Liver (tissue), 9 donors: ENCODE data around the gene PHF23. TPM values are rescaled to one million over a fixed set of nuclear protein-coding genes. Genes with fewer than 3 reads are reported as not detected.

ENCODE experiments used
- DNase-seq: peaks from one replicate; pipeline ENCODE4 v3.0.0-alpha.2; 2017; ENCODE audit warnings: low spot score
- H3K27ac ChIP-seq, 2 donors: one replicate each; pipeline ENCODE4 v1.7.0; 2013; ENCODE audit warnings: inconsistent platforms in 2 of 2, low read length in 2 of 2, control low read depth in 1 of 2, low read depth in 1 of 2, mild to moderate bottlenecking in 1 of 2
- H3K27me3 ChIP-seq, 4 donors: one replicate each; pipeline versions ENCODE4 v1.6.1 to v1.7.0; 2013; ENCODE audit warnings: low read length in 3 of 4, inconsistent platforms in 1 of 4, mild to moderate bottlenecking in 1 of 4, moderate library complexity in 1 of 4; ENCODE audit not compliant: control insufficient read depth in 4 of 4, insufficient read depth in 4 of 4
- H3K36me3 ChIP-seq, 4 donors: one replicate each; pipeline versions ENCODE4 v1.6.1 to v1.7.0; 2013; ENCODE audit warnings: low read length in 3 of 4, mild to moderate bottlenecking in 3 of 4, low read depth in 1 of 4, moderate library complexity in 1 of 4; ENCODE audit not compliant: control insufficient read depth in 4 of 4, insufficient read depth in 3 of 4
- H3K4me1 ChIP-seq, 4 donors: one replicate each; pipeline versions ENCODE4 v1.6.1 to v1.7.0; 2013; ENCODE audit warnings: low read length in 3 of 4, mild to moderate bottlenecking in 3 of 4, moderate library complexity in 1 of 4; ENCODE audit not compliant: control insufficient read depth in 4 of 4, insufficient read depth in 4 of 4
- H3K4me3 ChIP-seq, 3 donors: one replicate each; pipeline versions ENCODE4 v1.6.1 to v1.7.0; 2013; ENCODE audit warnings: low read length in 3 of 3, control low read depth in 1 of 3, low read depth in 1 of 3, mild to moderate bottlenecking in 1 of 3
- H3K9ac ChIP-seq, 2 donors: one replicate each; pipeline ENCODE4 v1.7.0; 2013; ENCODE audit warnings: low read length in 2 of 2, mild to moderate bottlenecking in 2 of 2, moderate library complexity in 2 of 2, control low read depth in 1 of 2, low read depth in 1 of 2
- H3K9me3 ChIP-seq, 4 donors: one replicate each; pipeline versions ENCODE4 v1.6.1 to v1.7.0; 2013; ENCODE audit warnings: low read length in 3 of 4; ENCODE audit not compliant: control insufficient read depth in 4 of 4
- EGR1 ChIP-seq, 2 donors: IDR thresholded peaks; 2 replicates each; pipeline ENCODE4 v1.6.1; 2016 to 2018; ENCODE audit warnings: antibody characterized with exemption in 2 of 2, low read depth in 2 of 2
- FOXA1 ChIP-seq: IDR thresholded peaks from 2 replicates; pipeline ENCODE4 v1.6.1; 2016; ENCODE audit warnings: antibody characterized with exemption
- FOXA2 ChIP-seq: IDR thresholded peaks from 2 replicates; pipeline ENCODE4 v1.6.1; 2016; ENCODE audit warnings: antibody characterized with exemption
- GABPA ChIP-seq, 2 donors: IDR thresholded peaks in 1 of 2; conservative IDR thresholded peaks in 1 of 2; 2 replicates each; pipeline ENCODE4 v1.6.1; 2016; ENCODE audit warnings: antibody characterized with exemption in 2 of 2, mild to moderate bottlenecking in 1 of 2, moderate library complexity in 1 of 2
- HNF4A ChIP-seq, 2 donors: conservative IDR thresholded peaks; 2 replicates each; pipeline ENCODE4 v1.6.1; 2016; ENCODE audit warnings: antibody characterized with exemption in 2 of 2, mild to moderate bottlenecking in 2 of 2
- HNF4G ChIP-seq: IDR thresholded peaks from 2 replicates; pipeline ENCODE4 v1.6.1; 2016; ENCODE audit warnings: antibody characterized with exemption
- JUND ChIP-seq, 2 donors: IDR thresholded peaks; 2 replicates each; pipeline ENCODE4 v1.6.1; 2016; ENCODE audit warnings: antibody characterized with exemption in 2 of 2
- NR2F2 ChIP-seq: IDR thresholded peaks from 2 replicates; pipeline ENCODE4 v1.6.1; 2016; ENCODE audit warnings: antibody characterized with exemption
- RAD21 ChIP-seq, 2 donors: IDR thresholded peaks; 2 replicates each; pipeline ENCODE4 v1.6.1; 2016; ENCODE audit warnings: antibody characterized with exemption in 2 of 2, mild to moderate bottlenecking in 2 of 2
- RXRA ChIP-seq, 2 donors: IDR thresholded peaks; 2 replicates each; pipeline ENCODE4 v1.6.1; 2017 to 2018; ENCODE audit warnings: antibody characterized with exemption in 2 of 2, mild to moderate bottlenecking in 1 of 2
- SP1 ChIP-seq: IDR thresholded peaks from 2 replicates; pipeline ENCODE4 v1.6.1; 2018; ENCODE audit warnings: antibody characterized with exemption, mild to moderate bottlenecking
- TAF1 ChIP-seq: conservative IDR thresholded peaks from 2 replicates; pipeline ENCODE4 v1.6.1; 2016; ENCODE audit warnings: antibody characterized with exemption, mild to moderate bottlenecking
- YY1 ChIP-seq: IDR thresholded peaks from 2 replicates; pipeline ENCODE4 v1.6.1; 2016; ENCODE audit warnings: antibody characterized with exemption, mild to moderate bottlenecking
- WGBS: extraction: QIAGEN DNeasy Blood & Tissue Kit; methylation state at CpG from one replicate; pipeline ENCODE4 v1.1.7; 2013; 5-methylcytosine and 5-hydroxymethylcytosine counted together
- polyA plus RNA-seq, 2 donors: library from polyadenylated mRNA; stranded (reverse) in 1 of 2; unstranded in 1 of 2; fragments of 200-250 nt in 1 of 2; fragments of >200 nt in 1 of 2; fragmentation: Nextera tagmentation in 1 of 2; extraction: Ambion mirVana in 1 of 2; gene quantifications; one replicate each; pipeline versions ENCODE4 v1.2.1 to v1.2.3, GENCODE V29; 2013 to 2015
- total RNA-seq, 2 donors: library from RNA; depleted of rRNA; stranded (reverse); fragments of >200 nt; gene quantifications; one replicate each; pipeline ENCODE4 v1.2.3, GENCODE V29; 2014
- TF ChIP-seq, protein P1 (sequence below): IDR thresholded peaks from 2 replicates; pipeline ENCODE4 v1.6.1; 2016; ENCODE audit warnings: antibody characterized with exemption
- TF ChIP-seq, protein P2 (sequence below): IDR thresholded peaks from 2 replicates; pipeline ENCODE4 v1.6.1; 2016; ENCODE audit warnings: antibody characterized with exemption, mild to moderate bottlenecking
- TF ChIP-seq, protein P3 (sequence below): IDR thresholded peaks from 2 replicates; pipeline ENCODE4 v1.6.1; 2016; ENCODE audit warnings: antibody characterized with exemption
- TF ChIP-seq, protein P4 (sequence below): fragments of 150-350 bp; IDR thresholded peaks from 2 replicates; pipeline ENCODE4 v1.5.1; 2017; ENCODE audit warnings: improper control_type of control experiment, low read depth, low read length; ENCODE audit not compliant: missing input control
- TF ChIP-seq, protein P5 (sequence below): IDR thresholded peaks from 2 replicates; pipeline ENCODE4 v1.6.1; 2016; ENCODE audit warnings: antibody characterized with exemption
- donor health status: healthy.
- donor health status: healthy.
- donor health status: healthy.
- donor health status: healthy.
- donor health status: healthy.

Gene PHF23
- total and polyA plus RNA-seq, 4 donors = 14.0 to 18.3 (median 15.2) TPM

DNA sequence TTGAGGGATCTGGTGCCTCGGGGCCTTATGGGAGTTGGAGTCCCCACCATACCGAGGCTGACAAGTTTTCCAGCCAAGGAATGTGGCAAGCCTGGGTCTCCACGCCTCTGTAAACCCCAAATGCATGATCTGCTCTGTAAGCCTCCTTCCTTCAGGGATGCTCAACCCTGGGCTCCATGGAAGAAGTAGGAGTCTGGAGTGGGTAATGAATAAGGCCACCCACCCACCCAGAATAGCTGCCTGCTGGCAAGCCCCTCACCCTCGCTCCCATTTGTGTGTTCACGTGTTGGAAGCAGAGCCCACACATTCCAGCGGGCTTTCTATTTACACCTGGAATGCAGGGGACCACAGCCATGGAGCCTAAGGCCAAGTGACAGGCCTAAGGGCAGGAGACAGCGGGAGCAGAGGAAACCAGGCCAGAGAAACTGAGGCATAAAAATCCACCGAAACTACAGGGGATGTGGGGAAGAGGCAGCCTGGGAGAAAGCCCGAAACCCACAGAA, 24.1 kb downstream of the PHF23 start:
- no peak for DNase-seq
- Histone ChIP-seq H3K4me1 (peaks cover 11 to 31% (median 21%) of the 10 kb centered on the region in 4 donors), H3K27me3 (no peaks in the 10 kb centered on the region), H3K27ac (peak overlapping the region; percentile 74 to 78), H3K4me3 (no peak overlapping the region), H3K36me3 (no peaks in the 10 kb centered on the region), H3K9ac (no peak overlapping the region), H3K9me3 (no peaks in the 10 kb centered on the region)
- TF ChIP-seq FOXA2 = no peak
- TF ChIP-seq RXRA (IDR thresholded peaks at IDR 0.05) = peak in 1 of 2 donors; percentile 8
- 36% methylated on average over 9 of the region's 9 CpGs for WGBS

DNA sequence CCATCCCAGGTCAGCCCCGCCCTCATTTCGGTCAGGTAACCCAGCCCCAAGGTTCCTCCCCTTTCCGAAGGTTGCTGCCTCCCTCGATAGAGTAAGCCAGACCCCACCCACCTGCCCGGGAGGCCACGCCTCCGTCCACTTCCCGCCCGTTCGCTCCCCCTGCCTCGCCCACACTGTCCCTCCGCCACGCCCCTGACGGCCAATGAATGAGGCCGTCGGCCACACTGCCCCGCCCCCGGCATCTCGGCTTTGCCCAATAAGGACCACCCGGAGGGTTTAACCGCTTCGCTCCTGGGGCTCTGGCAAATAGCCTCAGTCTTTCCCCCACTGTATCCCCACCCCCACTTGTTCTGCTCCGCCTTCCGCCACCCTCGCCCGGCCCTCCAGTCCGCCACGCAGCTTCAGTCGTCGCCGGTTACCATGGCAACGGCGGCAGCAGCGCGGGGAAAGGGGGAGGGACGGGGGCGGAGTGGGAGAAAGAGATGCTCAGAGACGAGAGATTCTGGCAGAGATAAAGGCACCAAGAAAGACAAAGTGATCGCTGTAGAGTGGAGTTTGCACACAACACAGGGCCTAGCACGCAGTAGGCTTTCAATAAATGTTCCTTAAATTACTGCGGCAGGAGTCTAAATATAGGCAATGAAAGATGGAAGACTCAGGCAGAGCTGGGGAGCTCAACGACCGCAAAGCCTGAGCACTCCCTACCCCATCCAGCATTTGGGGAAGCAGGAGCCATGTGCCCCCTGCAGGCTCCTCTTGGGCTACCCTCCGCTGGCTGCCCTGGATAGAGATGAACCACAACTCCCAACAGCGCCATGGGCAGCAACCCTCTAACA, 24.7 kb downstream of the PHF23 start:
- TF ChIP-seq HNF4G (no peak), JUND (IDR thresholded peaks at IDR 0.05) (no peak), RAD21 (IDR thresholded peaks at IDR 0.05) (peak; percentile 68 to 69), YY1 (no peak), FOXA2 (no peak), FOXA1 (no peak), NR2F2 (no peak), TAF1 (no peak), HNF4A (conservative IDR thresholded peaks at IDR 0.05) (no peak), EGR1 (IDR thresholded peaks at IDR 0.05; ENCODE audit: low read depth in 2 of 2) (peak; percentile 76), RXRA (IDR thresholded peaks at IDR 0.05) (peak in 1 of 2 donors; percentile 9), GABPA (IDR thresholded peaks at IDR 0.05 in 1 of 2, conservative IDR thresholded peaks at IDR 0.05 in 1 of 2) (no peak), SP1 (peak; percentile 82)
- TF ChIP-seq, protein P1, sequence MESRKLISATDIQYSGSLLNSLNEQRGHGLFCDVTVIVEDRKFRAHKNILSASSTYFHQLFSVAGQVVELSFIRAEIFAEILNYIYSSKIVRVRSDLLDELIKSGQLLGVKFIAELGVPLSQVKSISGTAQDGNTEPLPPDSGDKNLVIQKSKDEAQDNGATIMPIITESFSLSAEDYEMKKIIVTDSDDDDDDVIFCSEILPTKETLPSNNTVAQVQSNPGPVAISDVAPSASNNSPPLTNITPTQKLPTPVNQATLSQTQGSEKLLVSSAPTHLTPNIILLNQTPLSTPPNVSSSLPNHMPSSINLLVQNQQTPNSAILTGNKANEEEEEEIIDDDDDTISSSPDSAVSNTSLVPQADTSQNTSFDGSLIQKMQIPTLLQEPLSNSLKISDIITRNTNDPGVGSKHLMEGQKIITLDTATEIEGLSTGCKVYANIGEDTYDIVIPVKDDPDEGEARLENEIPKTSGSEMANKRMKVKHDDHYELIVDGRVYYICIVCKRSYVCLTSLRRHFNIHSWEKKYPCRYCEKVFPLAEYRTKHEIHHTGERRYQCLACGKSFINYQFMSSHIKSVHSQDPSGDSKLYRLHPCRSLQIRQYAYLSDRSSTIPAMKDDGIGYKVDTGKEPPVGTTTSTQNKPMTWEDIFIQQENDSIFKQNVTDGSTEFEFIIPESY = no peak
- TF ChIP-seq, protein P2, sequence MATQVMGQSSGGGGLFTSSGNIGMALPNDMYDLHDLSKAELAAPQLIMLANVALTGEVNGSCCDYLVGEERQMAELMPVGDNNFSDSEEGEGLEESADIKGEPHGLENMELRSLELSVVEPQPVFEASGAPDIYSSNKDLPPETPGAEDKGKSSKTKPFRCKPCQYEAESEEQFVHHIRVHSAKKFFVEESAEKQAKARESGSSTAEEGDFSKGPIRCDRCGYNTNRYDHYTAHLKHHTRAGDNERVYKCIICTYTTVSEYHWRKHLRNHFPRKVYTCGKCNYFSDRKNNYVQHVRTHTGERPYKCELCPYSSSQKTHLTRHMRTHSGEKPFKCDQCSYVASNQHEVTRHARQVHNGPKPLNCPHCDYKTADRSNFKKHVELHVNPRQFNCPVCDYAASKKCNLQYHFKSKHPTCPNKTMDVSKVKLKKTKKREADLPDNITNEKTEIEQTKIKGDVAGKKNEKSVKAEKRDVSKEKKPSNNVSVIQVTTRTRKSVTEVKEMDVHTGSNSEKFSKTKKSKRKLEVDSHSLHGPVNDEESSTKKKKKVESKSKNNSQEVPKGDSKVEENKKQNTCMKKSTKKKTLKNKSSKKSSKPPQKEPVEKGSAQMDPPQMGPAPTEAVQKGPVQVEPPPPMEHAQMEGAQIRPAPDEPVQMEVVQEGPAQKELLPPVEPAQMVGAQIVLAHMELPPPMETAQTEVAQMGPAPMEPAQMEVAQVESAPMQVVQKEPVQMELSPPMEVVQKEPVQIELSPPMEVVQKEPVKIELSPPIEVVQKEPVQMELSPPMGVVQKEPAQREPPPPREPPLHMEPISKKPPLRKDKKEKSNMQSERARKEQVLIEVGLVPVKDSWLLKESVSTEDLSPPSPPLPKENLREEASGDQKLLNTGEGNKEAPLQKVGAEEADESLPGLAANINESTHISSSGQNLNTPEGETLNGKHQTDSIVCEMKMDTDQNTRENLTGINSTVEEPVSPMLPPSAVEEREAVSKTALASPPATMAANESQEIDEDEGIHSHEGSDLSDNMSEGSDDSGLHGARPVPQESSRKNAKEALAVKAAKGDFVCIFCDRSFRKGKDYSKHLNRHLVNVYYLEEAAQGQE = no peak
- TF ChIP-seq, protein P3, sequence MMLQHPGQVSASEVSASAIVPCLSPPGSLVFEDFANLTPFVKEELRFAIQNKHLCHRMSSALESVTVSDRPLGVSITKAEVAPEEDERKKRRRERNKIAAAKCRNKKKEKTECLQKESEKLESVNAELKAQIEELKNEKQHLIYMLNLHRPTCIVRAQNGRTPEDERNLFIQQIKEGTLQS = no peak
- TF ChIP-seq, protein P4, sequence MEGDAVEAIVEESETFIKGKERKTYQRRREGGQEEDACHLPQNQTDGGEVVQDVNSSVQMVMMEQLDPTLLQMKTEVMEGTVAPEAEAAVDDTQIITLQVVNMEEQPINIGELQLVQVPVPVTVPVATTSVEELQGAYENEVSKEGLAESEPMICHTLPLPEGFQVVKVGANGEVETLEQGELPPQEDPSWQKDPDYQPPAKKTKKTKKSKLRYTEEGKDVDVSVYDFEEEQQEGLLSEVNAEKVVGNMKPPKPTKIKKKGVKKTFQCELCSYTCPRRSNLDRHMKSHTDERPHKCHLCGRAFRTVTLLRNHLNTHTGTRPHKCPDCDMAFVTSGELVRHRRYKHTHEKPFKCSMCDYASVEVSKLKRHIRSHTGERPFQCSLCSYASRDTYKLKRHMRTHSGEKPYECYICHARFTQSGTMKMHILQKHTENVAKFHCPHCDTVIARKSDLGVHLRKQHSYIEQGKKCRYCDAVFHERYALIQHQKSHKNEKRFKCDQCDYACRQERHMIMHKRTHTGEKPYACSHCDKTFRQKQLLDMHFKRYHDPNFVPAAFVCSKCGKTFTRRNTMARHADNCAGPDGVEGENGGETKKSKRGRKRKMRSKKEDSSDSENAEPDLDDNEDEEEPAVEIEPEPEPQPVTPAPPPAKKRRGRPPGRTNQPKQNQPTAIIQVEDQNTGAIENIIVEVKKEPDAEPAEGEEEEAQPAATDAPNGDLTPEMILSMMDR = peak; percentile 56
- TF ChIP-seq, protein P5, sequence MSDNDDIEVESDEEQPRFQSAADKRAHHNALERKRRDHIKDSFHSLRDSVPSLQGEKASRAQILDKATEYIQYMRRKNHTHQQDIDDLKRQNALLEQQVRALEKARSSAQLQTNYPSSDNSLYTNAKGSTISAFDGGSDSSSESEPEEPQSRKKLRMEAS = peak; percentile 33
- Histone ChIP-seq H3K4me3 (peak overlapping the region; percentile 23 to 33 (median 30)), H3K27ac (peak overlapping the region; percentile 74 to 78), H3K27me3 (no peaks in the 10 kb centered on the region), H3K9ac (no peak overlapping the region), H3K9me3 (no peaks in the 10 kb centered on the region), H3K36me3 (no peaks in the 10 kb centered on the region), H3K4me1 (peaks cover 11 to 30% (median 20%) of the 10 kb centered on the region in 4 donors)
- peak; percentile 98 for DNase-seq
- WGBS = under 1% methylated on average over 45 of the region's 45 CpGs
